HG03354 (cell line): ENCODE measurements around the gene UNC45A.

Experiments
- ATAC-seq: cut with Tn5 transposase; IDR thresholded peaks from one replicate; pipeline ENCODE4 v1.9.1; 2021; ENCODE audit warnings: mild to moderate bottlenecking; ENCODE audit not compliant: unreplicated experiment, poor library complexity, severe bottlenecking

Gene UNC45A

DNA sequence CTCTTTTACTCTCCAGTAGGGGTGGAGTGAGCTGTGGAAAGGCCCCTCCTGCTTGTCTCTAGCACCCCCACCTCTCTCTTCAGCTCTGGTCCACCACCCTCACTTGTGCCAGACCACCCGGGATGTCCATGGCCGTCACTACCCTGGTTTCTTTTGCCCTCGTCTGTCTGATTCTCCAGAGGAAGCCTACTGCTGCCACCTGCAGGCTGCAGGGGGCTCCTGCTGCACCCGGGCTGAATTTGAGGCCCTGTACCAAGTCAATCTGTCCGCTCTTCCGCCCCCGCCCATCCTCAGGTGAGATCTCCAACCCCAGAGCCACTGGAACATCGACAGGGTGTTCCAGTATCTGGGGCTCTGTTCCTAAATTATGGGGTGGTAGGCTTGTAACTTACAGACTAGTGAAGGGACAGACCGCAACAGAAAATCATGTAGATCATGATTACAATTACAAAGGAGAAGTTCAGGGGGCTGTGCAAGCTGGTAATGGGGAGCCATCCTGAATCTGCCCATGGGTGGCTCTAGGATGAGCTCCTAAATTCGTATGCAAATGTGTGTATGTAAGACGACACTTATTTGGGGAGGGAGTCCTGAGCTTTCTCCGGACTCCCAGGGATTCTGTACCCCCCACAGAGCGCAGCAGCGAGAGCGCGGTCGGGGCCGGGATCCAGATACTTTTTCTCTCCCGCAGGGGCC lies 683 bp upstream of the UNC45A start:
- peak; percentile 45 for ATAC-seq

DNA sequence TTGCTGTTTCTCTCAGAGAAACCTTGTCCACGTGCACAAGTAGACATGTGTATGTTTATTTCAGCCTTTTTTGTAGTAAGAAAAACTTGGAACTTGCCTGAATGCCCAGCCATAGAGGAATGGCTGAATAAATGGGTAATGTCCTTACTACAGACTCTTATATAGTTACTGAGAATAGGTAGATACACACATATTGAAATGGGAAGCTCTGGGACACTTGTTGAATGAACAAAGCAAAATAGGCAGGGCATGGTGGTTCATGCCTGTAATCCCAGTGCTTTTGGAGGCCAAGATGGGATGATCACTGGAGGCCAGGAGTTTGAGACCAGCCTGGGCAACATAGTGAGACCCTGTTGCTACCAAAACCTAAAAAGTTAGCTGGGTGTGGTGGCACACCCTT lies 1.7 kb downstream of the UNC45A start:
- ATAC-seq = no peak

GRCh38 chr15:90938261-90938660 lies 3.2 kb downstream of the UNC45A start:
- ATAC-seq = no peak

- ATAC-seq = no peak
Observed at GRCh38 chr15:90939756-90940155, 4.7 kb downstream of the UNC45A start.

DNA sequence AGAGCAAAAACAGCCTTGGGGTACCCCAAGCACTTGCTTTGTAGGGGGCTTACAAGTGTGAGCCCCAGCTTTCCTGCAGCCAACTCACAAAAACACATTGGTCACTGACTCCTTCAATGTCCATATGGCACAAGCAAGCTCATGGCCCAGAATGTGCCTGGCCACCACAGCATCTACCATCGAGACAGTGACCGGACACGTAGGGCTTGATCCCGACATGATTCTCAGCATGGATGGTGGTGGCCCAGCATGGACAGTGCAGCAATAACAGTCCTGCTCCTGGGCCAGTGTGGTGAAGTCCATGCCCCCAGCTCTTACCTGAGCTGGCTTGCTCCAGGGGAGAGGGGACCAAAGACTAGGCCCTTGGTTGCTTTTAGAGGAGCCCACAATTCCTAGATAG lies 6.0 kb downstream of the UNC45A start:
- no peak for ATAC-seq

DNA sequence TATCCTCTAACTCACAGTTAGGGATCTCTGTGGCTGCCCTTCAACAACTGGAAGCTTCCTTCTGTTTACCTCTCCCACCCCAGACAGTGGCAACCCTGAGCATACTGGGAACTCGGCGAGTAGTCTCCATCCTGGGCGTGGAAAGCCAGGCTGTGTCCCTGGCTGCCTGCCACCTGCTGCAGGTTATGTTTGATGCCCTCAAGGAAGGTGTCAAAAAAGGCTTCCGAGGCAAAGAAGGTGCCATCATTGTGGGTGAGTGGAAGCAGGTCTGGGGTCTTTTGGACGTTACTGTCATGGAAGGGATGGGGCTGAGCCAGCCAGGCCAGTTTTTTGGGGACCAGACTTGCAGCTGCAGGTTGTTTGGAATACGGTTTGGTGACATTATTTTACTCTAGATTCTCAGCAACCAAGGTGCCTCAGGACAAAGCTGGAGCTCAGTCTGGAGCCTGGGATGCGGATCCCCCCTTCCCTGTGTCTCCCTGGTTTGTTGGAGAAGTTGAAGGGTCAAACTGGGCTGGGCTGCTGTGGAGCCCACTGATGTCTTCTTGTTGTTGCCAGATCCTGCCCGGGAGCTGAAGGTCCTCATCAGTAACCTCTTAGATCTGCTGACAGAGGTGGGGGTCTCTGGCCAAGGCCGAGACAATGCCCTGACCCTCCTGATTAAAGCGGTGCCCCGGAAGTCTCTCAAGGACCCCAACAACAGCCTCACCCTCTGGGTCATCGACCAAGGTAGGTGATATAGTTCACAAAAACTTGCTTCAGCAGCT lies 7.5 kb downstream of the UNC45A start:
- ATAC-seq = no peak

DNA sequence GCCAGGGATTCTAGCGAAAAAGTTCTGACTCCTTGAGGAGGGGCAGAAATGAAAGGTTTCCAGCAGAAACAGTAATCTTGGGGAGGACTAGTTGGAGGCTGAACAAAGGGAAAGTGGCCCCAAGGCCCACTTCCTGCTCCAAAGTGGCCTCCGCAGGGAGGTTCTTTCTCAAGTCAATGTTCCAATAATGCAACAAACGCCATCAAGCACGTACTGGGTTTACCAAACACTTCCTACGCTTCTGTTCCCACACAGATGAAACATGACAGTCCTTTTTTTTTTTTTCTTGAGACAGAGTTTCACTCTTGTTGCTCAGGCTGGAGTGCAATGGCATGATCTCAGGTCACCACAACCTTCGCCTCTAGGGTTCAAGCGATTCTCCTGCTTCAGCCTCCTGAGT lies 10.0 kb downstream of the UNC45A start:
- ATAC-seq = no peak

DNA sequence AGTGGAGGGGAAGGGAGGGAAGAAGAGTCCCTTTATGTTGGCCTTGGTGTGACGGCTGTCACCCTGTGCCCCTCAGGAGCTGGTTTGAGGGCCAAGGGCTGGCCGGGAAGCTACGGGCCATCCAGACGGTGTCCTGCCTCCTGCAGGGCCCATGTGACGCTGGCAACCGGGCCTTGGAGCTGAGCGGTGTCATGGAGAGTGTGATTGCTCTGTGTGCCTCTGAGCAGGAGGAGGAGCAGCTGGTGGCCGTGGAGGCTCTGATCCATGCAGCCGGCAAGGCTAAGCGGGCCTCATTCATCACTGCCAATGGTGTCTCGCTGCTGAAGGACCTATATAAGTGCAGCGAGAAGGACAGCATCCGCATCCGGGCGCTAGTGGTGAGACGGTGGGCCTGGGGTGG lies 11.5 kb downstream of the UNC45A start:
- ATAC-seq = no peak

DNA sequence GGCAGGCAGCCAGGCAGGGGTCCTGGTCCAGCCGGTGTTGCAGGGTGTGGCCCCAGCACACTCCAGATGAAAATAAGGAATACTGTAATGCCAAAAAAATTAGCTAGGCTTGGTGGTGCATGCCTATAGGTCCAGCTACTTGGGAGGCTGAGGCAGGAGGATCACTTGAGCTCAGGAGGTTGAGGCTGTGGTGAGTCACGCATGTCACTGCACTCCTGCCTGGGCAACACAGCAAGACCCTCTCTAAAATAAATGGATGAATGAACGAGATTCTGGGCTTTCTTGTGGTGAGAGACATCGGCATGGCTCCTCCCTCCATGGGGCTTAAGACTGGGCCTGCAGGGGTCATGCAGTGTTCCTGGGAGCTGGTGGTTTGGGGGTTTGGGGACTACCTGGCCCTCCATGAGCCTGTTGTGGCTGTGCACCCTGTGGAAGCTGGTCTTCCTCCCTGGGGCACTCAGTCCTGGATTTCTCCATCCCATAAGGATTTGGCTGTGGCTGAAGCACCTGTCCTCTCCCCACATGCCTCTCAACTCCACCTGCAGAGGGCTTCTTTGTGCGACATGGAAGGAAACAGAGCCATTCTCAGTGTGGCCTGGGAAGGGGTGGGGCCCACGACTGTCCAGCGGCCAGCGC lies 12.0 kb downstream of the UNC45A start:
- ATAC-seq = no peak

- ATAC-seq = no peak
Observed at GRCh38 chr15:90947577-90948357, 12.7 kb downstream of the UNC45A start.

DNA sequence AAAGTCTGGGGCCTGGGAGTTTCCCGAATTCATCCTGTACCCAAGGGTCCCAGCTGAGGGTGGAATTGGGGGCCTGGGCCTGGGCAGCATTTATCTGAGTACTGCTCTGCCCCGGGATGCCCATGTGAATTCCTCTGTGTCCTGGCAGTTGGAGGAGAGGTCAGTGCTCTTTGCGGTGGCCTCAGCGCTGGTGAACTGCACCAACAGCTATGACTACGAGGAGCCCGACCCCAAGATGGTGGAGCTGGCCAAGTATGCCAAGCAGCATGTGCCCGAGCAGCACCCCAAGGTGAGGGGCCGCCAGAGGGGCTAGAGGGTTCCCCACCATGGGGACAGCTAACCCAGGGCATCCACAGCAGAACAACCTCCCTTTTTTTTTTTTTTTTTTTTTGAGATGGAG lies 13.4 kb downstream of the UNC45A start:
- ATAC-seq = no peak

- no peak for ATAC-seq
Observed at GRCh38 chr15:90949979-90950675, 15.0 kb downstream of the UNC45A start.

GRCh38 chr15:90950676-90951075 lies 15.6 kb downstream of the UNC45A start:
- no peak for ATAC-seq

- ATAC-seq = no peak
Observed at GRCh38 chr15:90952901-90953677, 18.0 kb downstream of the UNC45A start.

- ATAC-seq = no peak
Observed at GRCh38 chr15:90953947-90954711, 19.0 kb downstream of the UNC45A start.

GRCh38 chr15:90954712-90955623 lies 19.9 kb downstream of the UNC45A start, which contains the start of gene RCCD1:
TSS of gene RCCD1 (plus strand) at chr15:90954884. CDS start at chr15:90956735, 1,851 bp downstream.
- ATAC-seq = peak; percentile 93

GRCh38 chr15:90955624-90956273 lies 20.7 kb downstream of the UNC45A start:
- ATAC-seq = no peak
